Measurements from ENCODE around the gene PAPPA. TPM values are rescaled to one million over a fixed set of nuclear protein-coding genes. Genes with fewer than 3 reads are reported as not detected.

PAPPA gene
- polyA plus RNA-seq, 1 of the 3 experiments (the other 2 are of a cell fraction) = 44.5 TPM

- H3K4me1 ChIP-seq (ENCODE audit: control insufficient read depth in 1 of 2, insufficient read depth in 2 of 2, low read depth in 1 of 2, low read length in 1 of 2) = peaks cover 7 to 29% of the 10 kb centered on the region in 2 experiments; a peak in 3 of 4 replicates
- H3K27ac ChIP-seq (ENCODE audit: low read depth in 2 of 2, low read length in 1 of 2) = peak overlapping the region in 1 of 2 experiments; percentile 42; a peak in 1 of 4 replicates
- peaks cover 11% of the 10 kb centered on the region for H3F3A ChIP-seq (replicated peaks; ENCODE audit: insufficient read depth)
- no peaks in the 10 kb centered on the region for H3K9me2 ChIP-seq
- DNase-seq = peak; percentile 29
- H2AFZ ChIP-seq (ENCODE audit: low read depth) = no peak overlapping the region
- CTCF ChIA-PET = interaction anchor here (0.9 to 1.4 kb wide), 3 partner anchors 12 to 469 kb away, joined by 3 to 4 read pairs (median 3); no protein-coding TSS in a partner anchor
- H3K36me3 ChIP-seq (replicated peaks in 1 of 2; ENCODE audit: control insufficient read depth in 1 of 2, insufficient read depth in 2 of 2, low read length in 1 of 2) = peaks cover 3 to 59% of the 10 kb centered on the region in 2 experiments
- peaks cover 99% of the 10 kb centered on the region for H4K20me1 ChIP-seq (ENCODE audit: insufficient read depth)
- no peaks in the 10 kb centered on the region for H3K27me3 ChIP-seq (ENCODE audit: insufficient read depth)
- WGBS (ENCODE audit: low lambda C conversion rate) = 41% methylated on average over 4 of the region's 4 CpGs
- H3K9ac ChIP-seq = no peak overlapping the region
- TF ChIP-seq PBX3 (IDR thresholded peaks at IDR 0.05) = peak; percentile 45; the same call in 1 of the 2 replicates
- no peak for TF ChIP-seq CHD2 (IDR thresholded peaks at IDR 0.05; ENCODE audit: low read length, partially characterized antibody)
- TF ChIP-seq GABPA (IDR thresholded peaks at IDR 0.05; ENCODE audit: low read depth) = no peak
- TF ChIP-seq, protein P1, sequence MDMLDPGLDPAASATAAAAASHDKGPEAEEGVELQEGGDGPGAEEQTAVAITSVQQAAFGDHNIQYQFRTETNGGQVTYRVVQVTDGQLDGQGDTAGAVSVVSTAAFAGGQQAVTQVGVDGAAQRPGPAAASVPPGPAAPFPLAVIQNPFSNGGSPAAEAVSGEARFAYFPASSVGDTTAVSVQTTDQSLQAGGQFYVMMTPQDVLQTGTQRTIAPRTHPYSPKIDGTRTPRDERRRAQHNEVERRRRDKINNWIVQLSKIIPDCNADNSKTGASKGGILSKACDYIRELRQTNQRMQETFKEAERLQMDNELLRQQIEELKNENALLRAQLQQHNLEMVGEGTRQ (IDR thresholded peaks at IDR 0.05; ENCODE audit: borderline replicate concordance, low read depth, low read length) = no peak
- 0 out of 2 replicates have a peak, but pooled peaks have one; percentile 32 for TF ChIP-seq POLR2AphosphoS5 (IDR thresholded peaks at IDR 0.05; ENCODE audit: low read depth, low read length)
- no peak for TF ChIP-seq MEF2A (IDR thresholded peaks at IDR 0.05; ENCODE audit: borderline replicate concordance, low read depth)
- TF ChIP-seq NFIC (IDR thresholded peaks at IDR 0.05; ENCODE audit: borderline replicate concordance) = 0 out of 2 replicates have a peak, but pooled peaks have one; percentile 28
- peak; percentile 11; the same call in 1 of the 2 replicates for TF ChIP-seq JUND (IDR thresholded peaks at IDR 0.05)
- H3K4me2 ChIP-seq = no peak overlapping the region
- POLR2A ChIA-PET = no interaction called here
- no peaks in the 10 kb centered on the region for H3K9me3 ChIP-seq
- no peak overlapping the region for H3K4me3 ChIP-seq (ENCODE audit: low read depth in 2 of 2, low read length in 1 of 2)
- peaks cover 100% of the 10 kb centered on the region for H3K79me2 ChIP-seq (ENCODE audit: insufficient read depth)
Measured at GRCh38 chr9:116179568-116179967, 26.0 kb downstream of the PAPPA start.

DNA sequence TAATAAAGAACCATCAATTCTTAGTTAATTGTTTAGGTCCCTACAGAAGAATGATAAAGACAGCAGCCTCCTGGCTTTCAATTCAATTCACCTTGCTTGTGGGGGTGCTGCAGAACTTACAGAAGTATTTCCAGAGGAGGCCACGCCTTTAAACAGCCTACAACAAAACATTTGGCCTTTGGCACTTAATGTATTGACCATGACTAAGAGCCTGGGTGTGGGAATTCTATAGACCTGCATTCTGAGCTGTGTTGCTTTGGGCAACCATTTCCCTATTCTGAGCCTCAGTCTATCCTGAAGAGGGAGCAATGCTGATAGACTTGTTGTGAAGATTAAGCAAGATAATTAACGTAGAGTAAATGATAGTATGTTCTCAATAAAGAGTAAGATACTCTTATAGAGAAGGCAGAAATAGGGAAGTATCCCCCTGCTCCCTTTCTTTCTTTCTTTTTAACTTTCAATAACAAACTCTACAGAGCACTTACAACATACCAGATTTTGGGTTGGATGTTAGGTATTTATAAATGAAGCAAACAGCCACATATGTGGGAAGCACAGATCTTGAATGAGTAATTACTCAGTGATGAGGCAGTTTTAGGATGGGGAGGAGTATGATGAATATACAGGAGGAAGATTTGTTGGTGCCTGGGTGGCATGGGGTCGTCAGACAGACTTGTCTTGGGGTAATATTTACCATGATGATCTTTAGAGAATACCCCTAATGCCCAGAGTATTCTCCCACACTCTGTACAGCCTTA is 28.4 kb downstream of the PAPPA start:
- Histone ChIP-seq H3K4me2 (no peak overlapping the region), H3K79me2 (ENCODE audit: insufficient read depth) (peaks cover 99% of the 10 kb centered on the region), H3K9me3 (no peaks in the 10 kb centered on the region), H3K27me3 (ENCODE audit: insufficient read depth) (no peaks in the 10 kb centered on the region), H3K27ac (ENCODE audit: low read depth in 2 of 2, low read length in 1 of 2) (peak overlapping the region in 1 of 2 experiments; percentile 11; a peak in 1 of 4 replicates), H4K20me1 (ENCODE audit: insufficient read depth) (peaks cover 96% of the 10 kb centered on the region), H3K36me3 (replicated peaks in 1 of 2; ENCODE audit: control insufficient read depth in 1 of 2, insufficient read depth in 2 of 2, low read length in 1 of 2) (peaks cover 3 to 59% of the 10 kb centered on the region in 2 experiments), H3K9me2 (no peaks in the 10 kb centered on the region), H3K4me3 (ENCODE audit: low read depth in 2 of 2, low read length in 1 of 2) (no peak overlapping the region), H3F3A (replicated peaks; ENCODE audit: insufficient read depth) (peaks cover 14% of the 10 kb centered on the region), H3K4me1 (ENCODE audit: control insufficient read depth in 1 of 2, insufficient read depth in 2 of 2, low read depth in 1 of 2, low read length in 1 of 2) (peaks cover 7 to 29% of the 10 kb centered on the region in 2 experiments; a peak in 3 of 4 replicates), H2AFZ (ENCODE audit: low read depth) (no peak overlapping the region), H3K9ac (no peak overlapping the region)
- ChIA-PET CTCF (no interaction called here), POLR2A (no interaction called here)
- no peak for TF ChIP-seq RFX5 (IDR thresholded peaks at IDR 0.05; ENCODE audit: low read length)
- 0 out of 2 replicates have a peak, but pooled peaks have one; percentile 5 for TF ChIP-seq JUND (IDR thresholded peaks at IDR 0.05)
- DNase-seq = no peak
- WGBS (ENCODE audit: low lambda C conversion rate) = 92% methylated on average over 3 of the region's 3 CpGs
